HEK293T (cell line): Measurements from ENCODE around the gene ATF6B.

Experiments used
- CTCF ChIA-PET: fragments of 350-600 bp; formaldehyde crosslinking; extraction: SDS; loops from one replicate; lab custom pipeline; 2021; ENCODE audit warnings: antibody characterized with exemption, inconsistent platforms; lab: Yijun Ruan, JAX
- POLR2A ChIA-PET: fragments of 350-600 bp; formaldehyde crosslinking; extraction: SDS; loops from one replicate; lab custom pipeline; 2020; ENCODE audit warnings: antibody characterized with exemption, inconsistent platforms; lab: Yijun Ruan, JAX
- DNase-seq: peaks from one replicate; pipeline ENCODE4 v3.0.0; 2012; ENCODE audit warnings: mixed read lengths; ENCODE audit errors: extremely low spot score
- ARNT ChIP-seq: fragments of 450-650 bp; IDR thresholded peaks from 2 replicates; pipeline ENCODE4 v1.6.1; 2017; ENCODE audit warnings: mild to moderate bottlenecking
- BHLHE40 ChIP-seq: fragments of 450-650 bp; IDR thresholded peaks from 2 replicates; pipeline ENCODE4 v1.6.1; 2016; ENCODE audit warnings: mild to moderate bottlenecking, moderate library complexity, borderline replicate concordance
- CTBP1 ChIP-seq: fragments of 450-650 bp; IDR thresholded peaks from 2 replicates; pipeline ENCODE4 v1.6.1; 2016; ENCODE audit warnings: borderline replicate concordance
- ELF4 ChIP-seq: fragments of 450-650 bp; IDR thresholded peaks from 2 replicates; pipeline ENCODE4 v1.6.1; 2017; ENCODE audit warnings: antibody characterized with exemption
- FOXA1 ChIP-seq: fragments of 450-650 bp; IDR thresholded peaks from 2 replicates; pipeline ENCODE4 v1.6.1; 2016; ENCODE audit warnings: mild to moderate bottlenecking
- FOXK2 ChIP-seq: fragments of 450-650 bp; IDR thresholded peaks from 2 replicates; pipeline ENCODE4 v1.6.1; 2016; ENCODE audit warnings: mild to moderate bottlenecking
- FOXM1 ChIP-seq: fragments of 450-650 bp; IDR thresholded peaks from 2 replicates; pipeline ENCODE4 v1.6.1; 2017; ENCODE audit warnings: mild to moderate bottlenecking, borderline replicate concordance
- HDGF ChIP-seq: fragments of 450-650 bp; IDR thresholded peaks from 2 replicates; pipeline ENCODE4 v1.6.1; 2017; ENCODE audit warnings: antibody characterized with exemption, borderline replicate concordance
- L3MBTL2 ChIP-seq: fragments of 450-650 bp; conservative IDR thresholded peaks from 2 replicates; pipeline ENCODE4 v1.6.1; 2016; ENCODE audit warnings: mild to moderate bottlenecking
- LEF1 ChIP-seq: fragments of 450-650 bp; IDR thresholded peaks from 2 replicates; pipeline ENCODE4 v1.6.1; 2017; ENCODE audit warnings: mild to moderate bottlenecking, borderline replicate concordance
- NFRKB ChIP-seq: fragments of 450-650 bp; IDR thresholded peaks from 2 replicates; pipeline ENCODE4 v1.6.1; 2016; ENCODE audit warnings: mild to moderate bottlenecking, moderate library complexity
- SP1 ChIP-seq: fragments of 450-650 bp; IDR thresholded peaks from 2 replicates; pipeline ENCODE4 v1.6.1; 2017
- SUZ12 ChIP-seq: fragments of 450-650 bp; IDR thresholded peaks from 2 replicates; pipeline ENCODE4 v1.6.1; 2016; ENCODE audit warnings: mild to moderate bottlenecking
- TARDBP ChIP-seq: fragments of 450-650 bp; IDR thresholded peaks from 2 replicates; pipeline ENCODE4 v1.6.1; 2016
- ZNF384 ChIP-seq: fragments of 450-650 bp; IDR thresholded peaks from 2 replicates; pipeline ENCODE4 v1.6.1; 2016
- TF ChIP-seq, protein P1 (sequence below): fragments of 450-650 bp; IDR thresholded peaks from 2 replicates; pipeline ENCODE4 v1.6.1; 2016

Gene ATF6B

DNA sequence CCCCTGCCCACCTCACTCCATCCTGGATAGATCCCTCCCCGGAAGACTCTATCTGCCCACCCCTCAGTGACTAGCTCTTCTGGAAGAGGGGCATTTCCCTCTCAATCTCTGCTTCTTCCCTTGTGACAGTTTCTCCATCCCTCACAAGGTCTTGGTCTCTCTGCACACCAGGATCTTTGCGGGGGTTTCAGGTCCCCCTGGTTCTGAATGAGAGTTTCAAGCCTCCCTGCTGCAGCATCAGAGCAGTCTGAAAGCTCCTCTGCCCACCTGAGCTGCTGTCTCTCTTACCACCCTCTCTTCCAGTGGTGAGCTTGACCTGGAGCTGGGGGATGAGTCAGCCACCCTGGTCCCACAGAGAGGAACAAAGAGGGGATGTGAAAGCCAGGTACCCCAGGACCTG, 43.3 kb downstream of the ATF6B start:
- TF ChIP-seq FOXM1 (no peak), ZNF384 (no peak), SP1 (no peak), BHLHE40 (no peak), LEF1 (no peak), NFRKB (no peak), FOXA1 (no peak), CTBP1 (no peak), HDGF (no peak), L3MBTL2 (no peak)
- TF ChIP-seq, protein P1, sequence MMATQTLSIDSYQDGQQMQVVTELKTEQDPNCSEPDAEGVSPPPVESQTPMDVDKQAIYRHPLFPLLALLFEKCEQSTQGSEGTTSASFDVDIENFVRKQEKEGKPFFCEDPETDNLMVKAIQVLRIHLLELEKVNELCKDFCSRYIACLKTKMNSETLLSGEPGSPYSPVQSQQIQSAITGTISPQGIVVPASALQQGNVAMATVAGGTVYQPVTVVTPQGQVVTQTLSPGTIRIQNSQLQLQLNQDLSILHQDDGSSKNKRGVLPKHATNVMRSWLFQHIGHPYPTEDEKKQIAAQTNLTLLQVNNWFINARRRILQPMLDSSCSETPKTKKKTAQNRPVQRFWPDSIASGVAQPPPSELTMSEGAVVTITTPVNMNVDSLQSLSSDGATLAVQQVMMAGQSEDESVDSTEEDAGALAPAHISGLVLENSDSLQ = no peak

DNA sequence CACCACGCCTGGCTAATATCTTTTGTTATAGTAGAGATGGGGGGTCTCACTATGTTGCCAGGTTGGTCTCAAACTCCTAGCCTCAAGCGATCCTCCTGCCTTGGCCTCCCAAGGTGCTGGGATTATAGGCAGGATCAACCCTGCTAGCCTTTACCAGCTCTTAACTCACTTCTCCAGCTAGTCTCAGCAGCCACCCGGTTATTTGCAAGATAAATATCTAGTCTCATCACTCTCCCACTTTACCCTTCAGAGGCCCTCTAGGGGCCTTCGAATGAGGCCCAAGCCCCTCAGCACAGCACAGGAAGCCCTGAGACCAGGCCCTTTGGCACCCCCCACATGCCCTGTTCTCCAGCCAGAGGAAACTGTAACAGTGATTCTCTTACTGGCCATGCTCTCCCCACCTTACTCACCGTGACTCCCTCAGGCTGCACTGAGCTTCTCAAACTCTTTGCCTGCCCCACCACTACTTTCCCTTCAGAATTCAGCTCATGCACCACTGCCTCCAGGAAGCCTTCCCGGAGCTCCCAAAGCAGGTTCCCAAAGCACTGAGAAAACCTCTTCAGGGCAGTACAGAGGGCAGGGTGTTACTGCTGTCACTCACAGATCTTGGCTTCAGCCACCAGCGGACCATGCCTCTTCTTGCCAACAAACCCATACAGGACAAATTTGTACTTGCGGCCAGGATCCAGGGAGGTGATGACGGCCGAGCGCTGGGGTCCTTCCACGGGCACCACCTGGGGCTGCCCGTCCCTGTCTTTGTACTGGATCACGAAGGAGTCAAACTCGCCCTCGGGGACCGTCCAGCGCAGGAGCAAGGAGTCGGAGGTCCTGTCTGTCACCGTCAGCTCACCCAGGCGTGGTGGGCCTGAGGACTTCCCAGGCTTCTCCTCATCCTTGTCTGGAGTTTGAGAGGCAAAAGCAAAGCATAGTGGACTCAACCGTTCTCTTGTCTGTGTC, 44.0 kb downstream of the ATF6B start:
- CTCF ChIA-PET = no interaction called here
- TF ChIP-seq SUZ12 = no peak
- TF ChIP-seq BHLHE40 = no peak
- no peak for TF ChIP-seq ARNT
- no peak for TF ChIP-seq ZNF384
- no peak for TF ChIP-seq FOXM1
- no peak for TF ChIP-seq FOXA1
- no peak for TF ChIP-seq NFRKB
- TF ChIP-seq HDGF = no peak
- no peak for TF ChIP-seq CTBP1
- no peak for TF ChIP-seq SP1
- no peak for TF ChIP-seq ELF4
- TF ChIP-seq FOXK2 = no peak
- TF ChIP-seq LEF1 = no peak
- DNase-seq = no peak
- POLR2A ChIA-PET = no interaction called here

More for the DNA sequence above, 43.3 kb downstream of the ATF6B start:
- POLR2A ChIA-PET = no interaction called here
- CTCF ChIA-PET = no interaction called here
- DNase-seq = no peak

DNA sequence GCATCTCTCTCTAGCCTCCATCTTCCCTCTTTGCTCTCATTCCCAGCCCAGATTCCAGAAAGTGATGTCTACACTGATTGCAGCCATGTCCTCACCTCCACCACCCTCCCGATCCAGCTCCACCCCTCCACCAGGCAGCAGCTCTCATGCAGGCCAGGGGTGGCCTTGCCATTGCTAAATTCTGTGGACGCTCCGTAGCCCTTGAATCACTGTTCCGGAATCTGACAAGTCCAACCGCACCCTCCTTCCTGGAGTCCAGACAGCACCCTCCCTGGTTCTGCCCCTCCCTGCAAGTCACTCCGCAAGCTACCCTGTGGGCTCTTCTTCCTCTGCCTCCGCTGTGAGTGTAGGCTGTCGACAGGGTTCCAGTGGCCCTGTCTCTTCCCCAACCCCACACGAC, 45.1 kb downstream of the ATF6B start:
- TF ChIP-seq ARNT (no peak), ELF4 (no peak), BHLHE40 (no peak), TARDBP (no peak), HDGF (no peak), LEF1 (no peak), L3MBTL2 (no peak), SP1 (no peak)
- POLR2A ChIA-PET = no interaction called here
- DNase-seq = no peak
- CTCF ChIA-PET = no interaction called here

GRCh38 chr6:32082478-32082877, 45.6 kb downstream of the ATF6B start:
- no peak for TF ChIP-seq LEF1
- no peak for TF ChIP-seq FOXK2
- TF ChIP-seq TARDBP = no peak
- TF ChIP-seq L3MBTL2 = no peak
- TF ChIP-seq, protein P1 = no peak
- DNase-seq = no peak
- POLR2A ChIA-PET = no interaction called here
- CTCF ChIA-PET = no interaction called here

DNA sequence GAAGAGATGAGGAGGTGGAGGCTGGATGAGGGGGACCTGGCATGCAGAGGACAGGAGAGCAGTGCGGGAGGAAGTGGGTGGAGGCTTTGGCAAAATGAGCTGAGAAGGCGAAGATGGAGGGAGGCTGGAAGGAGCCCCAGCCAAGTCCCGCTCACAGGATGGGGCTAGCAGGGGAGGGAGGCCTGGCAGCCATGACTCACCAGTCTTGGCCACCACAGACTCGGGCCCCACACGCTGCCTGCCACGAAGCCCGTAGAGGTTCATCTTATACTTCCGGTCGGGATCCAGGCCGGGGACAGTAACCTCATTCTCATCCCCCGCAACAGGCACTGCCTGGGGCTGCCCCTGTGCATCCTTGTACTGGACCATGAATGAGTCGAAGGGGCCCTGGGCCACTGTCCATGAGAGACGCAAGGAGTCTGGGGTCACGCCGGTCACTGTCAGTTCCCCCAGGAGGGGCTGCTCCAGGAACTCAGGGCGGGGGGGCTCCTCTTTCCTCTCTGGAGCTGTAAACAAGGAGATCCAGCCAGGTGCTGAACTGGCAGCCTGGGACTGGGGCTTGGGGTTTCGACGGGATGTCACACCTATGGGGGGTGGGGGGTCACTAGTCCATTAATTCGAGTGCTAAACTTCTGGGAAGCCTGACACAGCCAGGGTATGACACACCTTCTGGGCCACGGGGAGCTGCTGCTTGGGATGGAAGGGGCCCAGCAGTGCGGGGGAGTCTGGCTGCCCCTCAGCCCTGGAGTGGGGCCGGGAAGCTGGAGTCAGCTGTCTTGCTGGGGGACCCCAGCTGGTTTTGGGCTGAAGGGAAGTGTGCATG, 46.7 kb downstream of the ATF6B start:
- no peak for DNase-seq
- ChIA-PET CTCF (no interaction called here), POLR2A (no interaction called here)
- TF ChIP-seq FOXA1 = no peak
- TF ChIP-seq, protein P1 = no peak
- no peak for TF ChIP-seq HDGF
- no peak for TF ChIP-seq FOXM1
- TF ChIP-seq ZNF384 = no peak
- TF ChIP-seq CTBP1 = no peak
- no peak for TF ChIP-seq TARDBP
- TF ChIP-seq NFRKB = no peak
- TF ChIP-seq L3MBTL2 = no peak
- no peak for TF ChIP-seq BHLHE40
- no peak for TF ChIP-seq ARNT
- no peak for TF ChIP-seq FOXK2

DNA sequence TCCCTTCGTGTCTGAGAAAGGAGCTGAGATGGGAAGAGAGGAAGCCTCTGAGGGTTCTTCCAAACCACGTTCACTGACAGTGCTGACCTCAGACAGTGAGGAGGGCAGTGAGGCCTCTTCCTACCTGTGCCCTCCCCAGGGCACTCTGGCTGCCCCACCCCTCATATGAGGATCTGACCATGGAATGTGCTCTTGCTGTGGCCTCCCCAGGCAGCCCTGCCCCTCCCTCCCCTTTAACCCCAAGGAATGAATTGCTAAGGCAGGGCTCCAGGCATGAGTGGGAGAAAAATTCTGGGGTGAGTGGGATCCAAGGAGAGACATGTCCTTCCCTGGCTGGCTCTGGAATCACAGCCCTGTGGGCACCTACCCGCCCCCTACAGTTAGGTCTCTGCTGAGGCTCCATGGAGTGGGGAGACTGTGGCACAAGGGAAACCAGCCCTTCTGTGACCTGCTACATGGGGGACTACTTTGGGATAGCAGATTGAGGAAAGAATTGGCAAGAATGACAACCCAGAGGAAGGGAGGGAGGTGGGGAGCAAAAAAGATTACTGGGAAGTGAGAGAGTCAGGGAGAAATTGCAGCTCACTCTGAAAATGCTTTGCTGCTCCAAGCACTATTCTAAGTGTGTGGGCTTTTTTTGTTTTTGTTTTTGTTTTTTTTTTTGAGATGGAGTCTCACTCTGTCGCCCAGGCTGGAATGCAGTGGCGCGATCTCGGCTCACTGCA, 48.3 kb downstream of the ATF6B start:
- DNase-seq = no peak
- no peak for TF ChIP-seq FOXK2
- no peak for TF ChIP-seq HDGF
- TF ChIP-seq TARDBP = no peak
- no peak for TF ChIP-seq ZNF384
- TF ChIP-seq, protein P1 = no peak
- no peak for TF ChIP-seq ELF4
- no peak for TF ChIP-seq NFRKB
- TF ChIP-seq BHLHE40 = no peak
- no peak for TF ChIP-seq SP1
- TF ChIP-seq LEF1 = no peak
- ChIA-PET POLR2A (no interaction called here), CTCF (interaction anchor here (0.6 kb wide), 1 partner anchor 1726 kb away, joined by 3 read pairs; no protein-coding TSS in a partner anchor)
